22Rv1 (cell line): ENCODE results near the gene MFN2.

Source experiments
- H3K27ac ChIP-seq: fragments of 450-650 bp; 2 replicates; pipeline ENCODE4 v1.5.1; 2017
- CTCF ChIP-seq: fragments of 450-650 bp; IDR thresholded peaks from 2 replicates; pipeline ENCODE4 v1.5.1; 2017; ENCODE audit warnings: mild to moderate bottlenecking
- ZFX ChIP-seq: fragments of 450-650 bp; IDR thresholded peaks from 2 replicates; pipeline ENCODE4 v1.6.1; 2017; ENCODE audit warnings: antibody characterized with exemption, borderline replicate concordance

The MFN2 gene

DNA sequence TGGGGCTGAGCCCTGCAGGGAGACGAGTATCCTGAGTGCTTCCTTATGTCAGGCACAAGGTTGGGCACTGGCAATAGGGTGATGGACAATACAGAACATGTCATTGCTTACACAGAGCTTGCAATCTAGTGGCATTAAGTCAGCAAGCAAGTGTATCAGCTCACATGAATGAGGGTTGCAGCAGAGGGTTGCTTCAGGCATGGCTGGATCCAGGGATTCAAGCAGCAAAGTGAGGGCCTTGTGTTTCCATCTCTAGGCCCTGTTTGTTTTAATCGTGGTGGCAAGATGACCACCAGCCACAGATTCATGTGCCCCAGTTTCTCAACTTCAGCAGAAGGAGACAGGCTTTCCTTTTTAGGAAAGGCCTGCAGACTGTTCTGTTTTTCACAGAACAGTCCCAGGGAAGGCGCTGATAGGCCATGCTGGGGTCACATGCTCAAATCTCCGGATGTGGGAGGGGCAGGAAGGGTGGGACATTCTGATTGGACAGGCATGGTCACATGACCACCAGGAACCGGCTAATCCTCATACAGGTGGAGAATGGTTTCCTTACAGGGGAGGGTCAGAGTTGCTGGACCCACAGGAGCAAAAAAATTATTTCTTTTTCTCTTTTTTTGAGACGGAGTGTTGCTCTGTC, 31.3 kb upstream of the MFN2 start:
- no peak overlapping the region for H3K27ac ChIP-seq
- TF ChIP-seq ZFX (no peak), CTCF (no peak)

- TF ChIP-seq ZFX (no peak), CTCF (no peak)
- no peak overlapping the region for H3K27ac ChIP-seq
These were observed 28.3 kb upstream of the MFN2 start for GRCh38 chr1:11951901-11952300.

DNA sequence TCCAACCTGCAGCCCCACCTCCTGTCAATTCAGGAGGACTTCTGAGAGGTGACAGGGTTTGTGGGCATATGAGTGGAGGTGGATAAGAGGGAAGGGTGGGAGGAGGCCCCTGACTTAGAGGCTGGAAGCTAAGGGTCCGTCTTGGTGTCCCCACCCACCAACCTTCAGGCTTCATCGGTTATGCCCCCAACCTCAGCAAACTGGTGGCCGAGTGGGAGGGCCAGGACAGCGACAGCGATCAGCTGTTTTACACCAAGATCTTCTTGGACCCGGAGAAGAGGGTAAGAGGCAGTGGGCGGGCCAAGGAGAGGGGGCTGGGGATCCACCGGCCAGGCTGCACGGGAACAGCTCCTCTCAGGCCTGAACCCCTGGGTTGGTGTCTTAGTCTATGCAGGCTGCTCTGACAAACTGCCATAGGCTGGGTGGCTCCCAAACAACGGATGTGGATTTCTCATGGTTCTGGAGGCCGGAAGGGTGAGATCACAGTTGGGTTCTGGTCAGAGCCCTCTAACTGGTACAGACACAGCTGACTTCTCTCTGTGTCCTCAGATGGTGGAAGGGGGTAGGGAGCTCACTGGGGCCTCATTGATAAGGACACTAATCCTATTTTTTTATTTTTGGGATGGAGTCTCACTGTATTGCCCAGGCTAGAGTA, 27.7 kb upstream of the MFN2 start:
- TF ChIP-seq ZFX (no peak), CTCF (no peak)
- H3K27ac ChIP-seq: no peak overlapping the region

DNA sequence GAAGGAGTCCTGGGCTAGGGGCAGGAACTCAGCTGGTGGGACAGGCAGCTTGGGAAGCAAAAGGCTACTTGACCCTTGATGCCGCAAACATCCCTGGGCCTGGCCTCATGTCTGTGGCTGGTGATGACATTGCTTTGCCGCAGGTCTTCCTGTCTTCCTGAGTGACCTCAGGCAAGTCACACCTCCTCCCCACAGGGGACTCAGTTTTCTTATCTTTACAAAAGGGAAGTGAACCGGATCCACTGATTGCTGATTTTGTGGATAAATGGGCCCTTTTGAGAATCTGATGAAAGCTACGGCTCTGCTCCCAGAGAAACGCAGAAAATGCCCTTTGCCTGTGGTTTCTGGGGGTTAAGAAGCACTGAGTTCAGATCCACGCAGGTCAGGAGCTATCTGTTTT, 25.0 kb upstream of the MFN2 start:
- no peak for TF ChIP-seq CTCF
- TF ChIP-seq ZFX: no peak
- H3K27ac ChIP-seq: no peak overlapping the region

DNA sequence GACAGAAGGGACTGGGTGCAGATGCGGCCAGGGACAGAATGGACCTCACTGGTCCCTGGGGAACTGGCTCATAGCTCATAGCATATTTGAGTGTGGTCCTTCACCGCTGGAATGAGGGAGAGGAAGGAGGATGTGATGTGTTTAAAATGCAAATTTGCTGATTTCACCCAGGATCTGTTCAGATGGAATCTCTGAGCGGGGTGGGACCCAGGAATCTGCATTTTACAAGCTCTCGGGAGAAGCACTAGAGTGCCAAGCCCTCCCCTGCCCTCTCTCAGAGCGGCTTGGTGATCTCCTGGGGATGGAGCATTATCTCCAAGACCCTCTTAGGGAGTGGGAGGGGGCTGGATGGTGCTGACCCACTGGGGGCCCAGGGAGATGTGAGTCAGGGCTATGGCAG, 22.8 kb upstream of the MFN2 start:
- no peak overlapping the region for H3K27ac ChIP-seq
- no peak for TF ChIP-seq CTCF
- TF ChIP-seq ZFX: no peak

GRCh38 chr1:11957897-11958296, 22.3 kb upstream of the MFN2 start:
- TF ChIP-seq CTCF: no peak
- TF ChIP-seq ZFX: no peak
- H3K27ac ChIP-seq: no peak overlapping the region

DNA sequence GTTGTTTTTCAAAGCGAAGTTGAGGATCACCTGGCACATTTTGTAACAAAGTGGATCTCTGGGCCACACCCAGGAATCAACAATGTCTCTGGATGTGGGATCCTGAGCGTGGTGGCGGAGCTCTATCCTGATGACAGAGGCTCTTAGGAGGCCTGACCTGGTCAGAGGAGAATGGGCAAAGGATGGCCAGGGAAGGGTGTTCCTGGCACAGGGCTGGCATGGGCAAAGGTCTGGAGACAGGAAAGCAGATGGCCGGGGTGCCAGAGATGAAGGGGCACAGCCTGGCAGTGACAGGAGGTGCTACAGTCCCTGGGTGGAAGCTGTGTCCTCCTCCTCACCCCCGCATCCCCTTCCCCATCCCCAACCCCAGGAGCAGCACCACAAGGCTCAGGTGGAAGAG, 20.0 kb upstream of the MFN2 start:
- no peak for TF ChIP-seq ZFX
- TF ChIP-seq CTCF: no peak
- H3K27ac ChIP-seq: no peak overlapping the region
